NCI-H526 (cell line): ENCODE results near the gene M1AP.
A peak's percentile ranks its signal among the peaks of the same experiment; 100 is the strongest.

Experiments used
- DNase-seq, 2 experiments: peaks; one replicate each; lab custom pipeline; 2025; lab: John Stamatoyannopoulos, UW

The M1AP gene

GRCh38 chr2:74548285-74548899, 99.7 kb downstream of the M1AP start:
- DNase-seq = peak; percentile 40 to 68

DNA sequence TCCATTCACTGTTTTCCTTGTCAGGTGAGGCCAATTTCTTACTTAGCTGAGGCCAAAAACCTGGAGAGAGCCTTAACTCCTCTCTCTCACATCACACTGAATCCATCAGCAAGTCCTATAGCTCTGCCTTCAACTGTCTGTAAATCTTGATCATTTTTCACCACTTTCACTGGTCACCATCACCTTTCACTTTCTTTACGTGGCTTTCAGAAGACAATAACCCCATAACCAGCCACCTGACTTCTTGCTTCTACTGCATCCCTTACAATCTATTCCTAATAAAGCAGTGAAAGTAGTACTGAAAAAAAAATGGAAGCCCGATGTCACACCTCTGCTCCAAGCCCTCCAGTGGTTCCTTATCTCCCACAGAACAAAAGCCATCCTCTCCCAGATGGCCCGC, 102.1 kb downstream of the M1AP start:
- DNase-seq = no peak

GRCh38 chr2:74544634-74545033, 103.5 kb downstream of the M1AP start:
- no peak for DNase-seq

DNA sequence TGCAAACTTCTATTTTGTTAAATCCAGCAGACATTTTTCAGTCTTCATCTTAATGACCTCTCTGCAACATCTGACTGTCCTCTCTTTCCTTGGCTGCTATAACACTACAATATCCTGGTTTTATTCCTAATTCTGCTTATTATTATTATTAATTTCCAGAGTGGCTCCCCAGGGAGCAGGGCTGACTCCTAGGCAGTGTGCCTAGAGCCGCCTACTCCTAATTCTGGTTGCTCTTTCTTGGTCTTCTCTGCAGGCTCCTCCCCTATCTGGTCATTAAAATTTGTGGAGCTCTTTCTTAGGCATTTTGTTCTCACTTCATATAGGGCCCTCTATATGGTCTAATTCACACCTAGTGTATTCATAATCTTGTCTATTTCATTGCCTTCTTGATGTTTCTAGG, 105.2 kb downstream of the M1AP start:
- DNase-seq = no peak

DNA sequence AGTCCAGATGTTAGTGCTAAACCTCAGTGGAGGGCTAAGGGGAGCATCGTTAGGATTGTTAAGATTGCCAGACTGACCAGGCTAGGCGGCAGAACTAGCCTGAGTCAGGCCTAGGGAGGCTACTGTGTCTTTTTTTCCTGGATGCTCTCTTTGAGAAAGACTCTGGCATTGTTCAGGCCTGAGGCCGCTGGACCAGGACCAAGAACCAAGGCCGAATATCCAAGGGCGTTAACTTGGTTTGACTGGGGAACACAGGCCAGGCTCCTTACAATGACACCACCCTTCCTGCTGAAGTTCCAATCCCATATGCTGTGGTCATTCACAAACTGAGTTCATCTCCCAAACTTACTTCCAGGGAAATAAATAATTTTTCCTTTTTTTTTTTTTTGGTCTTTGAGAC, 107.8 kb downstream of the M1AP start:
- DNase-seq = no peak

DNA sequence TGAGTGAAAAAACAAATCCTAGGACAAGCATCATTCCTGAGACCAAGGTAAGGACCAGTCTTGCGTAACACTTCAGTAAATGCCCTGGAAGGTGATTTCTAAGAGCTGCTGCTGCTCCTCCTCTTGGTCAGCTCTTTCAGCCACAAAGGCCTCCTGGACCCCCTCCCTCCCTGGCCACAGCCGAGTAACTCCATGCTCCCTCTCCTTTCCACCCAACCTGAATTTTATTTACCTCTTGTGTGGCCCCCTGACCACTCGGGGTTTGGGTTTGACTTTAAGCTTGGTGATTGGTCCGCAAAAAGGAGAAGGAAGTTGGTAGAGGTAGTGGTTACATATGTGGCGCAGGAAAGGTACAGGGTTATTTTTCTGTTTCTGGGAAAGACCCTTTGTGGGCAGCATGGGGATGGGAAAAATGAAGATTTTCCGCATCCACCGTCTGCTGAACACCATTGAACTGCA, 109.2 kb downstream of the M1AP start:
- no peak for DNase-seq

- no peak for DNase-seq
Observed at GRCh38 chr2:74537140-74537539, 111.0 kb downstream of the M1AP start.

GRCh38 chr2:74536166-74536950, 111.8 kb downstream of the M1AP start:
- DNase-seq = no peak

- DNase-seq = no peak
Observed at GRCh38 chr2:74535440-74535965, 112.6 kb downstream of the M1AP start.

GRCh38 chr2:74534411-74534810, 113.7 kb downstream of the M1AP start:
- DNase-seq = no peak

DNA sequence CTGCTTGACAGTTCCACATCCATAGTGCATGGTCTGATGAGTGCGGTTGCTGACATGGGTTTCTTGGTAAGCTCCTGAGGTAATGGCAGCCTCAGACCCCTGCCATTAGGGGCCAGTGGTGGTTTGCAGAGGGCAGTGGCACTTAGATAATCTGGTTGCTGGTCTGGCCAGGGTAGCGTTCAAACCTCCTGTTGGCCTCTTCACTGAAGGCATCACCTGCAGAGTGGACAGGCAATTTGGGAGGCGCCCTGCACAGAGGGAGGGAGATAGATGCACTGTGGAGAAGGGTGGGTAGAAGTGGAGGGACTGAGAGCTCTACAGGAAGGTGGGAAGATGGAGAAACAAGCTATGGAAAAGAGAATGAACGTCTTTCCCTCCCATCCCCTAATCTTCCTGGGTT, 114.7 kb downstream of the M1AP start:
- DNase-seq = no peak

GRCh38 chr2:74532222-74532621, 115.9 kb downstream of the M1AP start:
- peak in 1 of 2 experiments; percentile 19 for DNase-seq

- DNase-seq = no peak
Observed at GRCh38 chr2:74531666-74532065, 116.5 kb downstream of the M1AP start.

GRCh38 chr2:74530239-74531187, 117.6 kb downstream of the M1AP start:
- peak in 1 of 2 experiments; percentile 50 for DNase-seq

DNA sequence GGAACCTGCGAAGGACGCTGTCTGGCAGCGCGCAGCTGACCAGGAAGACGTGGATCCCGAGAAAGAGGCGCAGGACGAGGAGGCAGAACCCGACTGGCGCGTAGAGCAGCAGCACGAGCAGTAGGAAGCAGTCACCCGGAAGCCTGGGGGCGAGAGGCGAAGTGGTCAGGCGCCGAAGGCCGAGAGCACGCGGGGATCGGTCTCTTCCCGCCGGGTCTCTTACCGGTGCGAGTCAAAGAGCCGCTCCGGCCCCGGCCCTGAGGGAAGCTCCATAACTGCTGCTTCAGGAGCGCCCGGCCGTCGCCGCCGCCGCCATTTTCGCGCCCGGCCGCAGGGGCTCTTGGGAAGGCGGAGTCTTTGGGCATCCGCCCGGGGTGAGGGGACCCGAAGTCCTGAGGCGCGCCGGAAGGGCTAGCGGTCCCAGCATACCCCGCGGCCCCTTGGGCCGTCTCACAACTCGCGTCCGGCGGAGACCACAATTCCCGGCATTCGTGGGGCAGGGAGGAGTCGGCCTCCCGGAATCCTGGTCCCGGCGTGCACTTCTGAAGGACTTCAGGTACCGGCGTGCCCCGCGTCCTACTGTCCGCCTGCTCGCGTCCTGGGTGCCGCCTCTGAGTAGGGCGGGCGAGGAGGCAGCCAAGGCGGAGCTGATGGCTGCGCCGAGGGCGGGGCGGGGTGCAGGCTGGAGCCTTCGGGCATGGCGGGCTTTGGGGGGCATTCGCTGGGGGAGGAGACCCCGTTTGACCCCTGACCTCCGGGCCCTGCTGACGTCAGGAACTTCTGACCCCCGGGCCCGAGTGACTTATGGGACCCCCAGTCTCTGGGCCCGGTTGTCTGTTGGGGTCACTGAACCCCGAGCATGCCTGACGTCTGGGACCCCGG, 118.5 kb downstream of the M1AP start, which contains the start of the genes AUP1 and HTRA2:
Gene AUP1 (minus strand): TSS at position 350 of the 882 bp plus-strand sequence. CDS start 77 bp downstream, at position 273.
Gene HTRA2 (plus strand): TSS at position 577 of the 882 bp plus-strand sequence. CDS start 74 bp downstream, at position 651.
- peak; percentile 95 to 99 for DNase-seq

DNA sequence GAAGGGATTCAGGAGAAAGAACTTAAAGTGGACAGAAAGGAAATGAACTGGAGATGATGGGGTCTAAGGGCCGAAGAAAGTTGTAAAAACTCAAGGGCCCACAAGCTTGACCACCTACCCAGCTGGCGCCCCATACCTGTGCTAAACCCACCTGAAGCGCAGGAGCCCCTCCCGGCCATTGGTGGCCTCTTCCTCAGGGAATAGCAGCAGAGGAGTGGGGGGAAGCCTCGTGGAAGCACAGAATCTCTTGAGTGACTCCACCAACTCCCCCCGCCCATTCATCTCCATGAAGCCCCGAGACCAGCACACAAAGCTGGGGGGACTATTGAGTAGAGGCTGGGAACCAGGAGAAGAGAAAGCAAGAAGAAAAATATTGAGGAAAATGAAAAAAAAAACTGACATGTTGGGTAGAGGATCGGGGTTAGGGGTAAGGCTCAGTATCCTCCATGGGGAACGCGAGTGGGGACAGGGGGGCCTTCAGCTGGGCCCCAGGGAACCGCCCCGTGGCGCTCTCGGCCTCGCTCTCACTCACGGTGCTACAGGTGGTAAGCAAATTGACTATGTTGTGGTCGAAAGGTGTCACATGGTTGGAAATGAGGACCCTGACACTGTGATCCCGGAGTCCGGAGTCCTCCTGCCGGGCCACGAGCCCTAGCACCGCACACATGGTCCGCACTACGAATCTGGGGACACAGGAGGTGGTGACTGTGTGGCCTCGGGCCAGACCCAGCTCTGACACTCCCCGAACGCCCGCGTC, 119.4 kb downstream of the M1AP start:
- no peak for DNase-seq

- no peak for DNase-seq
Observed at GRCh38 chr2:74527741-74528140, 120.4 kb downstream of the M1AP start.

GRCh38 chr2:74526649-74527230, 121.4 kb downstream of the M1AP start:
- no peak for DNase-seq
